ENCODE measurements around the gene C1orf50.

DNA sequence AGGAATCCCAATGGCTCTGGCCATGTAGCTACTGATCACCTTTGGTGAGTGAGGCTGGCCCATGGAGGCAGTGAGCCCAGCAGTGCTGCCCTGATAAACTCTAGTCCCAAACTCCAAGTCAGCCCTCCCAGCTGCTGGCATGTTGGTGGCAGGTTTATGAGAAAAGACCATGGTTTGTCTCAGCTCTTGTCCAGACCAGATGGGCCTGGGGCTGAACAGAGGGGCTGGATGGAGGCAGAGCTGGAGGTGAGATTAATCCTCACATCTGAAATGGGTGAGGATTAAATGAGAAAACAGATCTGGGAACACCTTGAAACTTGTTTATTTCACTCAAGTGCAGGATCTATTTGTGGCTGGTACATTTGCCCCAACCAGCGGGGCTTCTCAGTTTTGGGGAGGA is 21.0 kb downstream of the C1orf50 start:
- TF ChIP-seq, protein P1, sequence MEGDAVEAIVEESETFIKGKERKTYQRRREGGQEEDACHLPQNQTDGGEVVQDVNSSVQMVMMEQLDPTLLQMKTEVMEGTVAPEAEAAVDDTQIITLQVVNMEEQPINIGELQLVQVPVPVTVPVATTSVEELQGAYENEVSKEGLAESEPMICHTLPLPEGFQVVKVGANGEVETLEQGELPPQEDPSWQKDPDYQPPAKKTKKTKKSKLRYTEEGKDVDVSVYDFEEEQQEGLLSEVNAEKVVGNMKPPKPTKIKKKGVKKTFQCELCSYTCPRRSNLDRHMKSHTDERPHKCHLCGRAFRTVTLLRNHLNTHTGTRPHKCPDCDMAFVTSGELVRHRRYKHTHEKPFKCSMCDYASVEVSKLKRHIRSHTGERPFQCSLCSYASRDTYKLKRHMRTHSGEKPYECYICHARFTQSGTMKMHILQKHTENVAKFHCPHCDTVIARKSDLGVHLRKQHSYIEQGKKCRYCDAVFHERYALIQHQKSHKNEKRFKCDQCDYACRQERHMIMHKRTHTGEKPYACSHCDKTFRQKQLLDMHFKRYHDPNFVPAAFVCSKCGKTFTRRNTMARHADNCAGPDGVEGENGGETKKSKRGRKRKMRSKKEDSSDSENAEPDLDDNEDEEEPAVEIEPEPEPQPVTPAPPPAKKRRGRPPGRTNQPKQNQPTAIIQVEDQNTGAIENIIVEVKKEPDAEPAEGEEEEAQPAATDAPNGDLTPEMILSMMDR (conservative IDR thresholded peaks at IDR 0.05; ENCODE audit: low read depth, low read length) = no peak
- TF ChIP-seq EZH2 (IDR thresholded peaks at IDR 0.05; ENCODE audit: low read length, unreplicated experiment) (no peak), EZH2phosphoT487 (IDR thresholded peaks at IDR 0.05; ENCODE audit: borderline replicate concordance, low read length) (no peak)

Measured in PC-3 (cell line).